ENCODE data around the gene ZNF516. TPM values are rescaled to one million over a fixed set of nuclear protein-coding genes. Genes with fewer than 3 reads are reported as not detected.

ZNF516 gene
- total RNA-seq, 1 experiment from 2014 or later: 41.8 TPM

GRCh38 chr18:76499637-76500340, 4.7 kb upstream of the ZNF516 start:
- Histone ChIP-seq H3K4me3 (ENCODE audit: insufficient read depth, low read depth, low read length) (no peak overlapping the region), H3K36me3 (replicated peaks; ENCODE audit: control insufficient read depth, insufficient read depth, low read length) (no peaks in the 10 kb centered on the region), H3K27me3 (ENCODE audit: control insufficient read depth, insufficient read depth, low read length) (peaks cover 24% of the 10 kb centered on the region)
- DNase-seq: no peak

DNA sequence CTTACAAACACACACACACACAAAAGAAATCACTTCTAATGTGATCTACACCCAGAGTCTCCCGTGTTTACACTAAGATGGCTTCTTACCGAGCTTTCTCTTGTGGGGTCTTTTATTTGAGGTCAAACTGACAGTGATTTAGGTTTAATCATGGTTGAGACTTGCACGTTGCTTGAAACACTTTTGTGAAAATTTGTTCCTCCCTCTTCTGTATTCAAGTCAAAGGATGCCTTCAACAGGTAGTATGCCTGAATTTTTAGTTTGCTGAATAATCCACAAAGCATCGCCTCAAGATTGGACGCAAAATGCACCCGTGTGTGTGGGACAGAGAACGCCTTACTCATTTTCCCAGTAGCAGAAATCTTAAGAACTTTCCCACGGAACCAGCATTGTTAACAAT, 4.0 kb upstream of the ZNF516 start:
- H3K4me3 ChIP-seq (ENCODE audit: insufficient read depth, low read depth, low read length): no peak overlapping the region
- no peaks in the 10 kb centered on the region for H3K36me3 ChIP-seq (replicated peaks; ENCODE audit: control insufficient read depth, insufficient read depth, low read length)
- no peak for DNase-seq
- H3K27me3 ChIP-seq (ENCODE audit: control insufficient read depth, insufficient read depth, low read length): peaks cover 24% of the 10 kb centered on the region

- Histone ChIP-seq H3K36me3 (replicated peaks; ENCODE audit: control insufficient read depth, insufficient read depth, low read length) (no peaks in the 10 kb centered on the region), H3K27me3 (ENCODE audit: control insufficient read depth, insufficient read depth, low read length) (peaks cover 26% of the 10 kb centered on the region), H3K4me3 (ENCODE audit: insufficient read depth, low read depth, low read length) (no peak overlapping the region)
- DNase-seq: no peak
Observed at GRCh38 chr18:76498064-76498463, 3.0 kb upstream of the ZNF516 start.

DNA sequence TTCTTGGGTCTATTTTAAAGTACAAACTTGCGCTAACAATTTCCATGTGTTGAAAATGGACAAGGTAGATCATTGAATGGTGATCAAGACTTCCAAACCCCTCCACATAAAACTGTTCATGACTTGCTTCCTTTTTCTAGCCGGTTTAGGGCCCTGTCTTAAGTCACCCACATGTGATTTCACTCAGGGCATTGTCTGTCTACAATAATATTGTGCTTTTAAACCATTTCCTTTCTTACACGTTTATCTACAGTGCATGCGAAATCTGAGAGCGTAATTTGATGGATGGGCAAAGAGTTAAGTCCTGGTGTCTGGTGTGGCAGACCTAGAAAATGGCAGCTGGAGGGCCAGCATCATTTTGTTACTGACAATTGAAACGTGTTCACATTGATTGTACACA, 2.0 kb upstream of the ZNF516 start:
- no peak for DNase-seq
- Histone ChIP-seq H3K27me3 (ENCODE audit: control insufficient read depth, insufficient read depth, low read length) (peaks cover 32% of the 10 kb centered on the region), H3K36me3 (replicated peaks; ENCODE audit: control insufficient read depth, insufficient read depth, low read length) (no peaks in the 10 kb centered on the region), H3K4me3 (ENCODE audit: insufficient read depth, low read depth, low read length) (no peak overlapping the region)

DNA sequence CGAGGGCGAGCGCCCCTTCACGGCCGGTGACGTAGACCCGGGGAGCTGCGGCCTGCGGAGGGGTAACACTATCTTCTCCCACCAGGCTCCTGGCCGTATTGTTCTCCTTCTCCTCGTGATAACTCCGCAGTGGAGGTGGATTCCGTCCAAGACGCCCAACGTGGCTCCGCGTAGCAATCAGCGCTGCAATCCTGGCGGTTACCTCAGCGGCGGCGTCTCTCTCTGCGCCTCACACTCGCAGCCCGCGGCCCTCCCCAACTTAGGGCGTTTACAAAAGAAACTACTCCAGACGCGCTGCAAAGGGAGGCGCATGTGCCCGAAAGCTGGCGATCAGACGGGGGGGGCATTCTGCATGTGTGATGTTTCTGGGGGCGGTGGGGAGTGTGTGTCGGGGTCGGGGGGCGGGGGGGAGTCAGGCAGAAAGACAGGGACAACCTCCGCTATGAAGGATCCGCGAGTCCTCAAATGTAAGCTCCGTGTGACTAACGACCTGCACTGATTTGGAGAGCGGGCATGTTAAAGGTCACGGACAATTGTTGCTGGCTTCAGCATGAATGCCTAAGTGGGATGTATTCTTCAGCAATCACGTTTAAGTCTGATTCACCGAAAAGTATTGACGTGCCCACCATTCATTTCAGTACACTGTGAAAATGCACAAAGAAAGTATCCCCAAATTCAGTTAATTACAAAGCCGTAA, 1.3 kb upstream of the ZNF516 start:
- Histone ChIP-seq H3K4me3 (ENCODE audit: insufficient read depth, low read depth, low read length) (peak overlapping the region; percentile 72), H3K36me3 (replicated peaks; ENCODE audit: control insufficient read depth, insufficient read depth, low read length) (no peaks in the 10 kb centered on the region), H3K27me3 (ENCODE audit: control insufficient read depth, insufficient read depth, low read length) (peaks cover 35% of the 10 kb centered on the region)
- DNase-seq: peak; percentile 80

- no peaks in the 10 kb centered on the region for H3K36me3 ChIP-seq (replicated peaks; ENCODE audit: control insufficient read depth, insufficient read depth, low read length)
- H3K27me3 ChIP-seq (ENCODE audit: control insufficient read depth, insufficient read depth, low read length): peaks cover 36% of the 10 kb centered on the region
- peak overlapping the region; percentile 72 for H3K4me3 ChIP-seq (ENCODE audit: insufficient read depth, low read depth, low read length)
- peak; percentile 66 for DNase-seq
Observed at GRCh38 chr18:76495435-76496193, 572 bp upstream of the ZNF516 start.

GRCh38 chr18:76494231-76495005, 624 bp downstream of the ZNF516 start:
- Histone ChIP-seq H3K4me3 (ENCODE audit: insufficient read depth, low read depth, low read length) (peak overlapping the region; percentile 72), H3K36me3 (replicated peaks; ENCODE audit: control insufficient read depth, insufficient read depth, low read length) (no peaks in the 10 kb centered on the region), H3K27me3 (ENCODE audit: control insufficient read depth, insufficient read depth, low read length) (peaks cover 46% of the 10 kb centered on the region)
- peak; percentile 74 for DNase-seq

DNA sequence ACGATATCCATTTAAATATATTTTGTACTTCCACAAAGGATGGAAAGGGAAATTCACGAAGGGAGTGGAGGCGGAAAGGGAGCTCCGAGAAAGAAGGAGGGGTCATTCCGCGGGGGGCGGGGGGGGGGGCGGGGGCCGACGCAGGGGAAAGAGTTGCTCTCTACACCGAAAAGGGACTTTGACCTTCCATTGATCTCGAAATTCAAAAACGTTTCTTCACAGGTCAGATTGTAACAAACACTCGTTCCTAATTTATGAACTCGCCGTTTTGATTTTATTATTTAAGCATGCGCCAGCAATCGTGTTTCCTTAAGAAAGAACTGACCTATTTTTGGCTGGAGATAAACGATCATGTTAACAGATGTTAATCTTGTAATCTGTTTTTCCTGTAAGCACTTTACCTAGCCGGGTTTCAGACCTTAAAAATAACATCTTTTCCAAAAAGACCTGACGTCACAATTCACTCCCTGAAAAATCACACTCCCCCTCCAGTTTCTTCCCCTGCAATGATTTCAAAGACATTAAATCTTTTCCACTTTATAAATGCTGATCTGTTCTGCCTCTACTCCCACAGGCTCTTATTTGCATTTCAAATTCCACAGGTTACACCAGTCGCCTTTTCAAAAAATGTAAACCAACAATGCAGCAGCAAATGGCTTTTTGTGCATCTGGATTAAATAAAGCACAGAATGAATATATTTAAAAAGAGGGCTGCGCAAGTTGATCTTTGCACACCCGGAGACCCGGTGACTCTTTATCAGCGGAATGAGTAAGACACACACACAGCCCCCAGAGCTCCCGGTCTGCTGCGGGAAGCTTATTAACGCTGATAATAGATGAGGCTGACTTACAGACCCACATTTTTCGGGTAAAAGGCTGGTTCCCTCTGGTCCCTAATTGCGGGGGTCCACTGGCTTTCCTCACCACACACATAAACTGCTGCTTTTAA, 1.6 kb downstream of the ZNF516 start:
- DNase-seq: peak; percentile 72
- Histone ChIP-seq H3K4me3 (ENCODE audit: insufficient read depth, low read depth, low read length) (peak overlapping the region; percentile 72), H3K27me3 (ENCODE audit: control insufficient read depth, insufficient read depth, low read length) (peaks cover 50% of the 10 kb centered on the region), H3K36me3 (replicated peaks; ENCODE audit: control insufficient read depth, insufficient read depth, low read length) (no peaks in the 10 kb centered on the region)

- Histone ChIP-seq H3K27me3 (ENCODE audit: control insufficient read depth, insufficient read depth, low read length) (peaks cover 44% of the 10 kb centered on the region), H3K36me3 (replicated peaks; ENCODE audit: control insufficient read depth, insufficient read depth, low read length) (no peaks in the 10 kb centered on the region), H3K4me3 (ENCODE audit: insufficient read depth, low read depth, low read length) (peak overlapping the region; percentile 72)
- peak; percentile 95 for DNase-seq
Observed at GRCh38 chr18:76492669-76493212, 2.3 kb downstream of the ZNF516 start.

DNA sequence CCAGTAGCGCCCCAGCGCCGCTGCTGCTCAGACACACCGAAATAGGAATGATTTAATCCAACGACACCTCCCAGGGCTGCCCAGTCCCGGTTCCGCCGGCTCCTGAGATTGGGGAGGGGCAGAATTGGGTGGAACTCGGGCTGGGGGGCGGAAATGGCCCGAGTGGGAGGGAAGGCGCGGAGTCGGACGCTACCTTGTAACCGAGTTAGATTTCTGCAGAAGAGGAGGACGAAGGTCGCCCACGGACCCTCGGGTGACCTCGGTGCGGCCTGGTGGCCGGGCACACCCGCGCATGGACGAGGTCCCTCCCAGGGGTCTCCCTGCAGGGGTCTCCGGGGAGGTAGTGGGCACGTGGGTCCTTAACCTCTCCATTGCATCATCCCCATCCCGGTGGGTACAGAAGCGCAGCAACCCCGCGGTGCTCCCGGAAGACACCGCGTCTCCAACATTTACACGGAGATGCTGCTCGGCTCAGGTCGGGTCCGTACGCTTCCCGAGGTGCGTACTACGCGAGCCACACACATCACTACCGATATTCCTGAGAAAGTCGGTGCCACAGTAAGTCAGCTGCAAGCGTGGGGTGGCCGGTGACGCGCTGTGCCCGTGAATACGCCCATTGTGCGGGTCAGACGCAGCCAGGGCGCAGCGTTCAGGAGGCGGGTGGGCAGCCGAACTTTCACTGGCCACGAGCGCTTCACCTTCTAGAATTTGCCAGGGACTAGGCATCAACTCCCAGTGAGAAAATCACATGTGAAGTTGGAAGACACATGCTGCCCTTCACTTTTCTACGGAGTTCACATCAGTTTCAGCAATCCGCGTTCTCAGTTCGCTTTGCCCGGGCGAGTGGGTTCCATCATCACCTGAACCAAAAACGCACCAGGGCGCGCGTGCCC, 3.0 kb downstream of the ZNF516 start:
- DNase-seq: peak; percentile 67
- H3K4me3 ChIP-seq (ENCODE audit: insufficient read depth, low read depth, low read length): peak overlapping the region; percentile 72
- peaks cover 37% of the 10 kb centered on the region for H3K27me3 ChIP-seq (ENCODE audit: control insufficient read depth, insufficient read depth, low read length)
- no peaks in the 10 kb centered on the region for H3K36me3 ChIP-seq (replicated peaks; ENCODE audit: control insufficient read depth, insufficient read depth, low read length)

DNA sequence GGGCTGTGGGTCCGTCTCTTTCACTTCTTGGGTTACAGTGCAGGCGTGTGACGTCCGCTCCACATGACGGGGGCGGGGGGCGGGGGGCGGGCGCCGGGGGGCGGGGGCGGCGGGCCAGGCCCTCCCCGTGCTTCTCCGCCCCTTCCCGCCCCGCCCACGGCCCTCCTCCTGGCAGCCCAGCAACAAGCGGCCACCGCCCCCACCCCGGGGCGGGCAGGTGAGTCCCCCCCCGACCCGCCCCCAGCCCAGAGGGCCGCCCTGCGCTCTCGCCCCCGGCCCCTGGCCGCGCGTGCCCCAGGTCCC, 3.6 kb downstream of the ZNF516 start:
- Histone ChIP-seq H3K36me3 (replicated peaks; ENCODE audit: control insufficient read depth, insufficient read depth, low read length) (no peaks in the 10 kb centered on the region), H3K4me3 (ENCODE audit: insufficient read depth, low read depth, low read length) (peak overlapping the region; percentile 72), H3K27me3 (ENCODE audit: control insufficient read depth, insufficient read depth, low read length) (peaks cover 31% of the 10 kb centered on the region; the same call in 1 of the 2 replicates)
- peak; percentile 94 for DNase-seq

GRCh38 chr18:76490670-76491472, 4.2 kb downstream of the ZNF516 start:
- Histone ChIP-seq H3K4me3 (ENCODE audit: insufficient read depth, low read depth, low read length) (peak overlapping the region; percentile 74), H3K27me3 (ENCODE audit: control insufficient read depth, insufficient read depth, low read length) (peaks cover 31% of the 10 kb centered on the region; the same call in 1 of the 2 replicates)
- DNase-seq: peak; percentile 48

More at GRCh38 chr18:76490670-76491472, 4.2 kb downstream of the ZNF516 start:
- no peaks in the 10 kb centered on the region for H3K36me3 ChIP-seq (replicated peaks; ENCODE audit: control insufficient read depth, insufficient read depth, low read length)

All from H7 (cell line).